Measurements from ENCODE around the gene NR1H2.

DNA sequence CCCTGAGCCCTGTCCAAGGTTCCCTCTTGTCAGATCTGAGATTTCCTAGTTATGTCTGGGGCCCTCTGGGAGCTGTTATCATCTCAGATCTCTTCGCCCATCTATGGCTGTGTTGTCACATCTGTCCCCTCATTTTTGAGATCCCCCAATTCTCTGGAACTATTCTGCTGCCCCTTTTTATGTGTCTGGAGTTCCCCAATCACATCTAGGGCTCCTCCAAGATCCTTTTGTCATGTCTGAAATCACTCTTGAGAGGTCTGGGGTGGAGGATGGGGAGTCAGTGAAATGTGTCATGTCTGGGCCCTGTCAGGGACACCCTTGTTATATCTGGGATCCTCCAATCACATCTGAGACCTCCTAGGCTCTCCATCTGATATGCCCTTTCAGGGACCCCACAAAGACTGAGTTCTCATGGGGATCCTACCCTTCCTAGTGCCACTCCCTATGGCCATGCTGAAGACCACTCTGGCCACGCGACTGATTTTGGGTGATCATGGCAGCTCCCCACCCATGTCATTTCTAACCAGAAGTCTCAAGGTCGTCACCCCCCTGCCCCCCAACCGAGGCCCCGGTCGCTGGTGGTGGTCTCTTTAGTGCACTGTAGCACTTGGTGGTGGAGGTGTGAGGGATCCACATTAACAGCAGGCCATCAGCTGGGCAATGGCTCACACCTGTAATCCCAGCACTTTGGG, 52.7 kb downstream of the NR1H2 start:
- TF ChIP-seq, protein P1, sequence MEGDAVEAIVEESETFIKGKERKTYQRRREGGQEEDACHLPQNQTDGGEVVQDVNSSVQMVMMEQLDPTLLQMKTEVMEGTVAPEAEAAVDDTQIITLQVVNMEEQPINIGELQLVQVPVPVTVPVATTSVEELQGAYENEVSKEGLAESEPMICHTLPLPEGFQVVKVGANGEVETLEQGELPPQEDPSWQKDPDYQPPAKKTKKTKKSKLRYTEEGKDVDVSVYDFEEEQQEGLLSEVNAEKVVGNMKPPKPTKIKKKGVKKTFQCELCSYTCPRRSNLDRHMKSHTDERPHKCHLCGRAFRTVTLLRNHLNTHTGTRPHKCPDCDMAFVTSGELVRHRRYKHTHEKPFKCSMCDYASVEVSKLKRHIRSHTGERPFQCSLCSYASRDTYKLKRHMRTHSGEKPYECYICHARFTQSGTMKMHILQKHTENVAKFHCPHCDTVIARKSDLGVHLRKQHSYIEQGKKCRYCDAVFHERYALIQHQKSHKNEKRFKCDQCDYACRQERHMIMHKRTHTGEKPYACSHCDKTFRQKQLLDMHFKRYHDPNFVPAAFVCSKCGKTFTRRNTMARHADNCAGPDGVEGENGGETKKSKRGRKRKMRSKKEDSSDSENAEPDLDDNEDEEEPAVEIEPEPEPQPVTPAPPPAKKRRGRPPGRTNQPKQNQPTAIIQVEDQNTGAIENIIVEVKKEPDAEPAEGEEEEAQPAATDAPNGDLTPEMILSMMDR (IDR thresholded peaks at IDR 0.05; ENCODE audit: poor library complexity): no peak
- TF ChIP-seq EZH2 (IDR thresholded peaks at IDR 0.05; ENCODE audit: borderline replicate concordance) (no peak), EZH2phosphoT487 (IDR thresholded peaks at IDR 0.05; ENCODE audit: low read depth, severe bottlenecking, unreplicated experiment) (no peak)
